T-helper 17 cell (primary cell): Measurements from ENCODE around the gene LZTFL1. TPM values are rescaled to one million over a fixed set of nuclear protein-coding genes. Genes with fewer than 3 reads are reported as not detected.
"Not testable (repeated sequence)": the region's sequence is repeated elsewhere in the genome, so short reads cannot be mapped to it uniquely, and the experiment has no call there.

Experiments used
- ATAC-seq: fragments of 150-1000 bp; cut with Tn5 transposase; 2 replicates; pipeline ENCODE4 v1.10.0; 2021; ENCODE audit warnings: mild to moderate bottlenecking, moderate library complexity
- DNase-seq, 3 donors: peaks; one replicate each; pipeline versions ENCODE4 v3.0.0 to v3.0.0-alpha.2; 2020 to 2021
- H3K9me3 ChIP-seq: one replicate; pipeline ENCODE4 v1.7.0; 2013; ENCODE audit warnings: low read length, mild to moderate bottlenecking; ENCODE audit not compliant: control insufficient read depth, poor library complexity, severe bottlenecking
- H3K27ac Mint-ChIP-seq: one replicate; pipeline ENCODE4 v1.8.0; 2022; ENCODE audit warnings: mild to moderate bottlenecking, moderate library complexity, mixed read lengths
- H3K27me3 Mint-ChIP-seq: one replicate; pipeline ENCODE4 v1.8.0; 2022; ENCODE audit warnings: mixed read lengths
- H3K36me3 Mint-ChIP-seq: one replicate; pipeline ENCODE4 v1.8.0; 2022; ENCODE audit warnings: low read depth, mixed read lengths
- H3K4me1 Mint-ChIP-seq: one replicate; pipeline ENCODE4 v1.8.0; 2022; ENCODE audit warnings: mild to moderate bottlenecking, mixed read lengths
- H3K4me3 Mint-ChIP-seq: one replicate; pipeline ENCODE4 v1.8.0; 2022; ENCODE audit warnings: mild to moderate bottlenecking, moderate library complexity, mixed read lengths
- total RNA-seq, 4 donors: library from RNA in 2 of 4; stranded (reverse) in 2 of 4; gene quantifications; one replicate each; pipeline ENCODE4 v1.2.3 and lab custom pipeline; 2022 to 2026

LZTFL1 gene
- total RNA-seq, 2 donors from 2014 or later = 13.0 to 18.1 TPM

- H3K27ac Mint-ChIP-seq, H3K36me3 Mint-ChIP-seq, DNase-seq, H3K9me3 ChIP-seq, H3K4me3 Mint-ChIP-seq, ATAC-seq: not testable (repeated sequence)
- peaks cover 28% of the 10 kb centered on the region for H3K27me3 Mint-ChIP-seq
- peaks cover 21% of the 10 kb centered on the region for H3K4me1 Mint-ChIP-seq
These were observed 15.1 kb upstream of the LZTFL1 start for GRCh38 chr3:45857024-45857423.

GRCh38 chr3:45856323-45856722, 14.4 kb upstream of the LZTFL1 start:
- H3K27me3 Mint-ChIP-seq = peaks cover 27% of the 10 kb centered on the region
- not testable (repeated sequence) for H3K4me3 Mint-ChIP-seq, H3K36me3 Mint-ChIP-seq, H3K9me3 ChIP-seq, DNase-seq, ATAC-seq, H3K27ac Mint-ChIP-seq
- H3K4me1 Mint-ChIP-seq = peaks cover 24% of the 10 kb centered on the region

GRCh38 chr3:45852828-45853227, 10.9 kb upstream of the LZTFL1 start:
- no peaks in the 10 kb centered on the region for H3K9me3 ChIP-seq
- Mint-ChIP-seq H3K27me3 (peaks cover 47% of the 10 kb centered on the region), H3K4me3 (no peak overlapping the region), H3K27ac (no peak overlapping the region), H3K4me1 (peaks cover 19% of the 10 kb centered on the region), H3K36me3 (peaks cover 13% of the 10 kb centered on the region)
- ATAC-seq (no peak), DNase-seq (no peak)

- H3K4me1 Mint-ChIP-seq = peaks cover 20% of the 10 kb centered on the region
- no peak for ATAC-seq
These were observed 6.5 kb upstream of the LZTFL1 start for GRCh38 chr3:45848392-45848791.

GRCh38 chr3:45844616-45845015, 2.7 kb upstream of the LZTFL1 start:
- H3K27me3 Mint-ChIP-seq = peaks cover 13% of the 10 kb centered on the region

More at GRCh38 chr3:45848392-45848791, 6.5 kb upstream of the LZTFL1 start:
- H3K9me3 ChIP-seq = no peaks in the 10 kb centered on the region
- Mint-ChIP-seq H3K27ac (no peak overlapping the region), H3K4me3 (no peak overlapping the region), H3K27me3 (peaks cover 39% of the 10 kb centered on the region), H3K36me3 (peaks cover 7% of the 10 kb centered on the region)
- no peak for DNase-seq

GRCh38 chr3:45842851-45843625, 1.1 kb upstream of the LZTFL1 start:
- peak overlapping the region; percentile 96 for H3K27ac Mint-ChIP-seq
- H3K9me3 ChIP-seq = no peaks in the 10 kb centered on the region
- H3K27me3 Mint-ChIP-seq = peaks cover 5% of the 10 kb centered on the region
- peaks cover 35% of the 10 kb centered on the region for H3K4me1 Mint-ChIP-seq
- no peak for ATAC-seq
- H3K36me3 Mint-ChIP-seq = no peaks in the 10 kb centered on the region
- no peak for DNase-seq
- H3K4me3 Mint-ChIP-seq = peak overlapping the region; percentile 93

More at GRCh38 chr3:45844616-45845015, 2.7 kb upstream of the LZTFL1 start:
- Mint-ChIP-seq H3K4me3 (no peak overlapping the region), H3K36me3 (no peaks in the 10 kb centered on the region), H3K27ac (no peak overlapping the region), H3K4me1 (peaks cover 27% of the 10 kb centered on the region)
- ATAC-seq = no peak
- no peaks in the 10 kb centered on the region for H3K9me3 ChIP-seq
- no peak for DNase-seq

- Mint-ChIP-seq H3K4me3 (peak overlapping the region; percentile 93), H3K27me3 (peaks cover 4% of the 10 kb centered on the region), H3K4me1 (peaks cover 35% of the 10 kb centered on the region), H3K27ac (peak overlapping the region; percentile 96), H3K36me3 (peaks cover 2% of the 10 kb centered on the region)
- peak; percentile 55 for ATAC-seq
- H3K9me3 ChIP-seq = no peaks in the 10 kb centered on the region
- peak in 1 of 3 donors; percentile 14 for DNase-seq
These were observed 531 bp downstream of the LZTFL1 start for GRCh38 chr3:45841420-45841756.

GRCh38 chr3:45838466-45838865, 3.5 kb downstream of the LZTFL1 start:
- Mint-ChIP-seq H3K27ac (no peak overlapping the region), H3K4me1 (peaks cover 25% of the 10 kb centered on the region), H3K27me3 (peaks cover 4% of the 10 kb centered on the region), H3K4me3 (no peak overlapping the region), H3K36me3 (peaks cover 9% of the 10 kb centered on the region)
- no peaks in the 10 kb centered on the region for H3K9me3 ChIP-seq
- ATAC-seq = no peak
- no peak for DNase-seq

- no peak for ATAC-seq
- peaks cover 3% of the 10 kb centered on the region for H3K4me1 Mint-ChIP-seq
- no peaks in the 10 kb centered on the region for H3K9me3 ChIP-seq
- H3K27ac Mint-ChIP-seq = no peak overlapping the region
- H3K27me3 Mint-ChIP-seq = no peaks in the 10 kb centered on the region
- H3K36me3 Mint-ChIP-seq = peaks cover 17% of the 10 kb centered on the region
- no peak overlapping the region for H3K4me3 Mint-ChIP-seq
- DNase-seq = no peak
These were observed 9.2 kb downstream of the LZTFL1 start for GRCh38 chr3:45832699-45833098.

GRCh38 chr3:45830121-45830520, 11.8 kb downstream of the LZTFL1 start:
- H3K27me3 Mint-ChIP-seq = no peaks in the 10 kb centered on the region
- H3K4me3 Mint-ChIP-seq = no peak overlapping the region
- DNase-seq (no peak), ATAC-seq (no peak)
- no peaks in the 10 kb centered on the region for H3K9me3 ChIP-seq
- H3K27ac Mint-ChIP-seq = no peak overlapping the region
- peaks cover 3% of the 10 kb centered on the region for H3K4me1 Mint-ChIP-seq
- H3K36me3 Mint-ChIP-seq = peaks cover 11% of the 10 kb centered on the region

GRCh38 chr3:45826908-45827307, 15.0 kb downstream of the LZTFL1 start:
- H3K36me3 Mint-ChIP-seq = peaks cover 13% of the 10 kb centered on the region
- H3K27me3 Mint-ChIP-seq = no peaks in the 10 kb centered on the region
- H3K4me1 Mint-ChIP-seq = peaks cover 3% of the 10 kb centered on the region
- H3K27ac Mint-ChIP-seq = peak overlapping the region; percentile 39
- no peak overlapping the region for H3K4me3 Mint-ChIP-seq
- H3K9me3 ChIP-seq = no peaks in the 10 kb centered on the region
- ATAC-seq (no peak), DNase-seq (no peak)

- H3K9me3 ChIP-seq = no peaks in the 10 kb centered on the region
- Mint-ChIP-seq H3K4me1 (peaks cover 1% of the 10 kb centered on the region), H3K4me3 (no peak overlapping the region), H3K27me3 (no peaks in the 10 kb centered on the region), H3K27ac (no peak overlapping the region), H3K36me3 (peaks cover 9% of the 10 kb centered on the region)
- no peak for DNase-seq
- ATAC-seq = no peak
These were observed 15.6 kb downstream of the LZTFL1 start for GRCh38 chr3:45826321-45826720.

GRCh38 chr3:45821127-45821526, 20.8 kb downstream of the LZTFL1 start:
- H3K4me3 Mint-ChIP-seq = no peak overlapping the region
- ATAC-seq (no peak), DNase-seq (no peak)
- H3K4me1 Mint-ChIP-seq = peaks cover 2% of the 10 kb centered on the region
- H3K9me3 ChIP-seq = no peaks in the 10 kb centered on the region
- H3K27ac Mint-ChIP-seq = no peak overlapping the region
- peaks cover 10% of the 10 kb centered on the region for H3K36me3 Mint-ChIP-seq
- H3K27me3 Mint-ChIP-seq = no peaks in the 10 kb centered on the region

GRCh38 chr3:45819543-45819942, 22.4 kb downstream of the LZTFL1 start:
- Mint-ChIP-seq H3K27ac (no peak overlapping the region), H3K36me3 (peaks cover 6% of the 10 kb centered on the region), H3K4me3 (no peak overlapping the region), H3K27me3 (no peaks in the 10 kb centered on the region), H3K4me1 (peaks cover 2% of the 10 kb centered on the region)
- DNase-seq = no peak
- ATAC-seq = no peak
- no peaks in the 10 kb centered on the region for H3K9me3 ChIP-seq
